Activated CD4-positive, alpha-beta T cell treated with anti-CD3 and anti-CD28 coated beads, Interleukin-2, Interleukin-4, amounts not matched to agents 100 ng/mL and 50 ng/mL, durations not matched to agents 16 hours and 8 hours (primary cell): ENCODE results near the gene KAZN.

Experiments used
- DNase-seq: peaks from one replicate; pipeline ENCODE4 v3.0.0-alpha.2; 2020; ENCODE audit warnings: low spot score

The KAZN gene

GRCh38 chr1:15008783-15009729 is 410.6 kb downstream of the KAZN start:
- DNase-seq = no peak

- DNase-seq = no peak
Measured at GRCh38 chr1:15011160-15011559, 412.7 kb downstream of the KAZN start.

GRCh38 chr1:15011661-15012060 is 413.2 kb downstream of the KAZN start:
- no peak for DNase-seq

GRCh38 chr1:15012822-15013221 is 414.3 kb downstream of the KAZN start:
- no peak for DNase-seq

GRCh38 chr1:15013767-15014166 is 415.3 kb downstream of the KAZN start:
- no peak for DNase-seq

GRCh38 chr1:15014516-15014915 is 416.0 kb downstream of the KAZN start:
- DNase-seq = no peak

- DNase-seq = no peak
Measured at GRCh38 chr1:15016001-15016400, 417.5 kb downstream of the KAZN start.

- DNase-seq = no peak
Measured at GRCh38 chr1:15016526-15016925, 418.0 kb downstream of the KAZN start.

GRCh38 chr1:15017120-15017519 is 418.6 kb downstream of the KAZN start:
- DNase-seq = no peak

- no peak for DNase-seq
Measured at GRCh38 chr1:15018767-15019166, 420.3 kb downstream of the KAZN start.

GRCh38 chr1:15020943-15021745 is 422.7 kb downstream of the KAZN start:
- no peak for DNase-seq

- no peak for DNase-seq
Measured at GRCh38 chr1:15022048-15022447, 423.6 kb downstream of the KAZN start.

- no peak for DNase-seq
Measured at GRCh38 chr1:15023205-15023604, 424.7 kb downstream of the KAZN start.

GRCh38 chr1:15023976-15024375 is 425.5 kb downstream of the KAZN start:
- no peak for DNase-seq

- DNase-seq = no peak
Measured at GRCh38 chr1:15026117-15026489, 427.6 kb downstream of the KAZN start.

GRCh38 chr1:15027515-15027986 is 429.1 kb downstream of the KAZN start:
- peak; percentile 32 for DNase-seq

- DNase-seq = no peak
Measured at GRCh38 chr1:15028102-15028501, 429.6 kb downstream of the KAZN start.

GRCh38 chr1:15028616-15029015 is 430.1 kb downstream of the KAZN start:
- no peak for DNase-seq

GRCh38 chr1:15029036-15029435 is 430.6 kb downstream of the KAZN start:
- DNase-seq = no peak

GRCh38 chr1:15029786-15030185 is 431.3 kb downstream of the KAZN start:
- DNase-seq = no peak

- no peak for DNase-seq
Measured at GRCh38 chr1:15031251-15031933, 432.9 kb downstream of the KAZN start.

GRCh38 chr1:15033264-15033663 is 434.8 kb downstream of the KAZN start:
- DNase-seq = no peak
